Heart left ventricle (tissue), 13 donors: ENCODE results near the gene OOEP.

Experiments
- CTCF ChIP-seq, 12 donors: fragments of 200-600 bp; sonication (generic) in 4 of 12; IDR thresholded peaks; one replicate each; pipeline versions ENCODE4 v1.5.0 to v1.8.0; 2018 to 2022; ENCODE audit warnings: antibody characterized with exemption in 12 of 12, mild to moderate bottlenecking in 5 of 12
- POLR2A ChIP-seq, 2 donors: fragments of 450-650 bp; IDR thresholded peaks; one replicate each; pipeline ENCODE4 v1.6.1; 2017; ENCODE audit warnings: antibody characterized with exemption in 2 of 2, mild to moderate bottlenecking in 2 of 2, moderate library complexity in 2 of 2
- donor health status: ischemic (EF 13 %, LVEDD 7.1; RV severe dilation, severe dysfunction).
- donor health status: DM: no; HTN: yes; CAD: no.
- donor health status: DM: no; HTN: no; CAD: no.
- donor health status: ischemic (EF 25% LVEDD 6.9; RV normal size, moderate dysfunction).
- donor health status: ischemic (EF 25% LVEDD 5.7; RV mildly dilated, moderate dysfunction).
- donor health status: ischemic (EF 35%, LVEDD 5.7; RV mildly dilated, moderate dysfunction).
- donor health status: nonischemic (EF 11% LVEDD 7.7; RV severe dilation, severe dysfunction).
- donor health status: DM: yes; HTN: yes; CAD: no.
- donor health status: PGD.
- donor health status: ischemic (EF 29% LVEDD 5.4; RV normal size, mild dysfunction).
- donor health status: nonischemic (EF 23%, LVEDD 6.1; RV moderate dilation, normal function).

- no peak for TF ChIP-seq CTCF (IDR thresholded peaks at IDR 0.05)
- TF ChIP-seq POLR2A (IDR thresholded peaks at IDR 0.05): no peak
Observed at GRCh38 chr6:73409395-73409794, 39.7 kb upstream of the OOEP start.
